Activated CD4-positive, alpha-beta T cell treated with anti-CD3 and anti-CD28 coated beads for 4 hours (primary cell): ENCODE data around the gene ATF1.
"Not testable (repeated sequence)": the region's sequence is repeated elsewhere in the genome, so short reads cannot be mapped to it uniquely, and the experiment has no call there.

Experiments used
- DNase-seq, 2 donors: peaks; one replicate each; pipeline ENCODE4 v3.0.0-alpha.2; 2020

Gene ATF1

DNA sequence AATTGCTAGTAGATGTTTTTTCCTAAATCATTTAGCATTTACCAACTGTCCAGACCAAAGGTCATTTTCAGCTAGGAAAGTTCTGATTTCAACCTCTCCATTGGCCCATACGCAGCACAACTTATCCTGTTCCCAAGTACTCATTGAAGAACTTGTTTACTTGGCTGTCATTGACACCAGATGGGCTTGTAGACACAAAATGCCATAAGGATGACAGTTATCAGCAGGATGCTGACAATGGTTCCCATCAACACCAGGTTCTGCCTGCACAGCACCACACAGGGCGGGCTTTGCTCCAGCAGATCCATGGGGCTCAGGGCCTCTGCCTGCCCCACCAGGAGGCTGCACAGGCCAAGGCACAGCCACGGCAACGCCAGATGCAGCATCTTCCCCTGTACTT lies 42.3 kb downstream of the ATF1 start:
- DNase-seq: no peak

DNA sequence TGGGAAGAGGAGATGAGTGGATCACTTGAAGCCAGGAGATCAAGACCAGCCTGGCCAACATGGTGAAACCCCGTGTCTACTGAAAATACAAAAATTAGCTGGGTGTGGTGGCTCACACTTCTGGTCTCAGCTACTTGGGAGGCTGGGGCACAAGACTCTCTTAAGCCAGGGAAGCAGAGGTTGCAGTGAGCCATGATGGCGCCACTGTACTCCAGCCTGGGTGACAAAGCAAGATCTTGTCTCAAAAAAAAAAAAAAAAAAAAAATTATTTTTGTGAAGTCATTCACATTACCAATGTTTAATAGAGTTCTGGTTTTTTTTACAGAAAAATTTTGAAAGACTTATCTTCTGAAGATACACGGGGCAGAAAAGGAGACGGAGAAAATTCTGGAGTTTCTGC lies 45.2 kb downstream of the ATF1 start:
- DNase-seq: not testable (repeated sequence)

DNA sequence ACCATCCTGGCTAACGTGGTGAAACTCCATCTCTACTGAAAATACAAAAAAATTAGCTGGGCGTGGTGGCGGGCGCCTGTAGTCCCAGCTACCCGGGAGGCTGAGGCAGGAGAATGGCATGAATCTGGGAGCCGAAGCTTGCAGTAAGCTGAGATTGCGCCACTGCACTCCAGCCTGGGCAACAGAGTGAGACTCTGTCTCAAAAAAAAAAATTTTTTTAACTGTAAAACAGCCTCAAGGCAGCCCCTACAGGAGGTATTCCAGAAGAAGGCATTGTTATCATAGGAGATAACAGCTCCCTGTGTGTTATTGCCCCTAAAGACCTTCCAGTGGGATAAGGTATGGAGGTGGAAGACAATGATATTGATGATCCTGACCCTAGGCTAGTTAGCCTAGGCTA lies 51.0 kb downstream of the ATF1 start:
- DNase-seq: not testable (repeated sequence)

GRCh38 chr12:50820177-50820576 lies 56.3 kb downstream of the ATF1 start:
- DNase-seq: no peak

- DNase-seq: no peak
Measured at GRCh38 chr12:50822082-50822481, 58.2 kb downstream of the ATF1 start.

- not testable (repeated sequence) for DNase-seq
Measured at GRCh38 chr12:50823724-50824123, 59.8 kb downstream of the ATF1 start.

DNA sequence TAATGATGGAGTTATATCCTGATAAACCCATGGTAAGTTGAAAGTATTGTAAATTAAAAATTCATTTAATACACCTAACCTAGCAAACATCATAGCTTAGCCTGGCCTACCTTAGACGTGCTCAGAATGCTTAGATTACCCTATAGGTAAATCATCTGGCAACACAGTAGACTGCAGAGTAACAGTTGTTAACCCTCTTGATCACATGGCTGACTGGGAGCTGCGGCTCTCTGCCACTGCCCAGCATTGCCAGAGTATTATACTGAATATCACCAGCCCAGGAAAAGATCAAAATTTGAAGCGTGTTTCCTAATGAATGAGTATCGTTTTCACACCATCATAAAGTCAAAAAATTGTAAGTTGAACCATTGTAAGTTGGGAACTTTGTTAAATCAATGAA lies 61.0 kb downstream of the ATF1 start:
- no peak for DNase-seq

- DNase-seq: no peak
Measured at GRCh38 chr12:50825372-50825838, 61.5 kb downstream of the ATF1 start.

DNA sequence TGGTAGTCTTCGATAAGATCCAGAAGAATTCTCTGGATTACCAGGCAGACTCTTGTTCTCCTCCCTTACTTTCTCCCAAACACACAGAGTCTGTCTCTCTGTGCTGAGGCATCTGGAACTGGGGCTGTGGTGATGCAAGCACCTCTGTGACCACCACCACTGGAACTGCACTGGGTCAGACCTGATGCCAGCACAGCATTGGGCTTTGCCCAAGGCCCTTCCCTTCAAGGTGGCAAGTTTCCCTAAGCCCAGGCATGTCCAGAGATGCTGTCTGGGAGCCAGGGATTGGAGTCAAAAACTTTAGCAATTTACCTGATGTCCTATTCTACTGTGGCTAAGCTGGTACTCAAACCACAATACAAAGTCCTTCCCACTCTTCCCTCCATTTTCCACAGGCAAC lies 64.2 kb downstream of the ATF1 start:
- no peak for DNase-seq

GRCh38 chr12:50828886-50829285 lies 65.0 kb downstream of the ATF1 start:
- DNase-seq: no peak

DNA sequence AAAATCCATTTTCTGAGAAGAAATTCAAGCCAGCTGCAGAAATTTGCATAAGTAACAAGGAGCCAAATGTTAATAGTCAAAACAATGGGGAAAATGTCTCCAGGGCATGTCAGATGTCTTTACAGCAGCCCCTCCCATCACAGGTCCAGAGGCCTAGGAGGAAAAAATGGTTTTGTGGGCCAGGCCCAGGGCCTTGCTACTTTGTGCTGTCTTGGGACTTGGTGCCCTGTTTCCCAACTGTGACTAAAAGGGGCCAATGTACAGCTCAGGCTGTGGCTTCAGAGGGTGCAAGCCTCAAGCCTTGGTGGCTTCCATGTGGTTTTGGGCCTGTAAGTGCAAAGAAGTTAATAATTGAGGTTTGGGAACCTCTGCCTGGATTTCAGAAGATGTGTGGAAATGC lies 69.9 kb downstream of the ATF1 start:
- not testable (repeated sequence) for DNase-seq

- no peak for DNase-seq
Measured at GRCh38 chr12:50839042-50839441, 75.1 kb downstream of the ATF1 start.

- no peak for DNase-seq
Measured at GRCh38 chr12:50840809-50841487, 77.0 kb downstream of the ATF1 start.

DNA sequence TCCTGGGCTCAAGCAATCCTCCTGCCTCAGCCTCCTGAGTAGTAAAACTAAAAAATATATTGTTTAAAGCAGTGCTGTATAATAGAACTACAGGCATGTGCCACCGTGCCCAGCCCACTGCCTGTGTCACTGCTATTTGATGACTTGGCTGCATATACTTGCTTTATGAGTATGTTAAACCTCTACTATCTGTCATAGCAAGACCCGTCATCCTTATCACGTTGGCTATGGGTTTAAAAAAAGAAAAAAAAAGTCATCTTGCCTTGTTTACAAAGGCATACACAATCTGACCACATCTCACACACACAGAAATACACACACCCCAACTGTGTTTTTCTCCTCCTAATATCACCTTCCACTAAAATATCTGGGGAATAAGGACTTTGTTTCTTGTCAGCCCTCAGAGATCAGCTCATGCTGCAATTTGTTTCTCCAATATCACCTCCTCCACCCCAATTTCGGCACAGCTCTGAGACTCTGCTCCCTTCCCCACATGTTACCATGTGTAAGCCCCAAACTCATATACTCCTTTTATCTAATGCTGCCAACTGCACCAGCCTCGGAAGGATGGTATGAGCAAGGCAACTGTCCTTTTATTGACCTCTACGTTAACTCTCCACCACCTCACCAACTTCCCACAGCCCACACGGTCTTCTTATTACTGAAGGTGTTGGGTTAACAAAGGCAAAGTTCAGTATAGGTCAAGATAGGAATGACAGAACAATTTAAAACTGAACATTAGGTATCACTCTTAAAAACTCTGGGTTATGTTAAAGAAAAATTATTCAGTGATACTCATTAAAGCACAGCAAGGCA lies 78.0 kb downstream of the ATF1 start:
- no peak for DNase-seq

- no peak for DNase-seq
Measured at GRCh38 chr12:50842637-50843493, 79.0 kb downstream of the ATF1 start, which contains the start of gene TMPRSS12. TMPRSS12 (plus strand) TSS chr12:50842926; CDS start chr12:50842965, 39 bp downstream.

- DNase-seq: no peak
Measured at GRCh38 chr12:50845021-50845647, 81.2 kb downstream of the ATF1 start.

- no peak for DNase-seq
Measured at GRCh38 chr12:50848963-50849362, 85.1 kb downstream of the ATF1 start.

DNA sequence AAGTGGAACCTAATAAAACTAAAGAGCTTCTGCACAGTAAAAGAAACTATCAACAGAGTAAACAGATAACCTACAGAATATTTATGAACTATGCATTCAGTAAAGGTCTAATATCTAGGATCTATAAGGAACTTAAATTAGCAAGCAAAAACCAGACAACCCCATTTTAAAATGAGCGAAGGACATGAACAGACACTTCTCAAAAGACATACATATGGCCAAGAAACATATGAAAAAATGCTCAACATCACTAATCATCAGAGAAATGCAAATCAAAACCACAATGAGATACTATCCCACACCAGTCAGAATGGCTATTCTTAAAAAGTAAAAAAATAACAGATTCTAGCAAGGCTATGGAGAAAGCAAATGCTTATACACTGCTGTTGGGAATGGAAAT lies 91.3 kb downstream of the ATF1 start:
- not testable (repeated sequence) for DNase-seq

- not testable (repeated sequence) for DNase-seq
Measured at GRCh38 chr12:50855679-50856078, 91.8 kb downstream of the ATF1 start.

DNA sequence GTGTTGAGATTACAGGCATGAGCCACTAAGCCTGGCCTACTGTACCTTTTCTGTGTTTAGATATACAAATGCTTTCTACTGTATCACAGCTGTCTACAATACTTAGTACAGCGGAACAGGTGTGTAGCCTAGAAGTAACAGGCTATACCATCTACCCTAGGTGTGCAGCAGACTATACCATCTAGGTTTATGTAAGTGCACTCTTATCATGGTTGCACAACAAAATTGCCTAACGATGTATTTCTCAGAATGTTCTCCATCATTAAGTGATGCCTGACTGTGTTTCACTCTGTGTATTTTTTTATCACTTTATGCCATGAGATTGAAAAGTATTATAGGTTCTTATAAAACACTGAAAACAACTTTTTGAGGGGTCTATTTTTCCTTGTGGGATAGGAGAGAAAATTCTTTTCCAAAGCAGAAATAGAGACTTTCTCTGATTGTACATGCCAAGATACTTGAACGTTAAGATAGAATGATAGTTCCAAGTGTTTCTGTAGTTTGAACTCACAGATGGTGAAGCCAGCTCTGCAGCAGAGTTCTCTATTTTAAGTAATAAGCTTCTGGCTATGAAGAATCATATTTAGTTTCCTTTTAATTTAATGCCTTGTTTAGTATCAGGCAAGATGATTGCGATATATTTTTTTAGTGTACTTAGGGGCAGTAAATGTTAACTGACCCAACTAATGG lies 95.9 kb downstream of the ATF1 start:
- DNase-seq: no peak

DNA sequence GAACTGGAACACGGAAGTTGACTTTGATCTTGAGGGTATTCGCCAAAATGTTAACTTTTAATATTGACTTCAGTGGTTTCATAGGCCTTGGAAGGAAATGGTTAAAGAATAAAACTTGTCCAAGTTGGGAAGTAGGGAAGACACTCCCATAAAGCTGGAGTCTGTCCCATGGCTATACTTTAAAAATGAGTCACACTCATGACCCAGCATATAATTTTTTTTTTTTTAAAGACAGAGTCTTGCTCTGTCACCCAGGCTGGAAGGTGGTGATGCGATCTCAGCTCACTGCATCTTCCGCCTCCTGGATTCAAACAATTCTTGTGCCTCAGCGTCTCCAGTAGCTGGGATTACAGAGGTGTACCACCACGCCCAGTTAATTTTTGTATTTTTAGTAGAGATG lies 98.4 kb downstream of the ATF1 start:
- DNase-seq: no peak

- DNase-seq: no peak
Measured at GRCh38 chr12:50865266-50865665, 101.4 kb downstream of the ATF1 start.
